WTC11 (cell line): ENCODE data around the gene PCDH9. TPM values are rescaled to one million over a fixed set of nuclear protein-coding genes. Genes with fewer than 3 reads are reported as not detected.

ENCODE experiments used
- ATAC-seq: fragments of 200-7000 bp; cut with Tn5 transposase; 2 replicates; pipeline ENCODE4 v1.10.0; 2021; ENCODE audit warnings: mild to moderate bottlenecking, moderate library complexity
- CTCF ChIA-PET: fragments of 300-600 bp; sonication (Branson Sonifier 250); formaldehyde crosslinking; loops from one replicate; lab custom pipeline; 2021; ENCODE audit warnings: antibody characterized with exemption; lab: Charles Lee
- POLR2A ChIA-PET: fragments of 350-600 bp; sonication (Branson Sonifier 250); formaldehyde crosslinking; loops from one replicate; lab custom pipeline; 2021; ENCODE audit warnings: antibody characterized with exemption; lab: Charles Lee
- DNase-seq: peaks from one replicate; pipeline ENCODE4 v3.0.0; 2021; ENCODE audit warnings: low spot score
- H3K27ac Mint-ChIP-seq: 2 replicates; pipeline ENCODE4 v1.8.0; 2021; ENCODE audit warnings: mixed read lengths
- H3K27me3 Mint-ChIP-seq: 2 replicates; pipeline ENCODE4 v1.8.0; 2021; ENCODE audit warnings: low read depth, mild to moderate bottlenecking, moderate library complexity, mixed read lengths
- H3K36me3 Mint-ChIP-seq: 2 replicates; pipeline ENCODE4 v1.8.0; 2021; ENCODE audit warnings: mixed read lengths
- H3K4me1 Mint-ChIP-seq: 2 replicates; pipeline ENCODE4 v1.8.0; 2022; ENCODE audit warnings: mixed read lengths
- H3K4me3 Mint-ChIP-seq: 2 replicates; pipeline ENCODE4 v1.8.0; 2021; ENCODE audit warnings: mild to moderate bottlenecking, moderate library complexity, mixed read lengths
- H3K9me3 Mint-ChIP-seq: 2 replicates; pipeline ENCODE4 v1.8.0; 2021; ENCODE audit warnings: mixed read lengths
- ATF1 ChIP-seq: sonication (generic); formaldehyde crosslinking; IDR thresholded peaks from 2 replicates; pipeline ENCODE4 v1.8.1; 2023; ENCODE audit warnings: mild to moderate bottlenecking, moderate library complexity, missing genetic modification reagents
- CBFB ChIP-seq: sonication (generic); formaldehyde crosslinking; IDR thresholded peaks from 2 replicates; pipeline ENCODE4 v1.8.1; 2022; ENCODE audit warnings: mild to moderate bottlenecking, low read depth, missing genetic modification reagents
- CREM ChIP-seq: sonication (generic); formaldehyde crosslinking; IDR thresholded peaks from 2 replicates; pipeline ENCODE4 v1.8.1; 2022; ENCODE audit warnings: mild to moderate bottlenecking, missing genetic modification reagents, moderate library complexity
- ESRRA ChIP-seq: sonication (generic); formaldehyde crosslinking; IDR thresholded peaks from 2 replicates; pipeline ENCODE4 v1.8.1; 2022; ENCODE audit warnings: mild to moderate bottlenecking, missing genetic modification reagents, borderline replicate concordance
- MXD4 ChIP-seq: fragments of 250-450 bp; sonication (Bioruptor Pico); IDR thresholded peaks from 2 replicates; pipeline ENCODE4 v1.8.0; 2021; ENCODE audit warnings: mild to moderate bottlenecking, moderate library complexity, borderline replicate concordance
- MYBL2 ChIP-seq: sonication (generic); formaldehyde crosslinking; IDR thresholded peaks from 2 replicates; pipeline ENCODE4 v1.8.1; 2023; ENCODE audit warnings: mild to moderate bottlenecking, moderate library complexity, missing genetic modification reagents
- RELA ChIP-seq: sonication (generic); formaldehyde crosslinking; IDR thresholded peaks from 2 replicates; pipeline ENCODE4 v1.8.1; 2022; ENCODE audit warnings: missing genetic modification reagents, mild to moderate bottlenecking, borderline replicate concordance
- RORB ChIP-seq: fragments of 250-450 bp; sonication (Bioruptor Pico); IDR thresholded peaks from 2 replicates; pipeline ENCODE4 v1.9.0; 2021; ENCODE audit warnings: mild to moderate bottlenecking
- SOX15 ChIP-seq: fragments of 250-450 bp; sonication (Bioruptor Pico); IDR thresholded peaks from 2 replicates; pipeline ENCODE4 v1.9.0; 2021; ENCODE audit warnings: mild to moderate bottlenecking
- TCF7 ChIP-seq: sonication (generic); formaldehyde crosslinking; IDR thresholded peaks from 2 replicates; pipeline ENCODE4 v1.8.0; 2022; ENCODE audit warnings: mild to moderate bottlenecking, low read depth, missing genetic modification reagents, moderate library complexity
- TEAD4 ChIP-seq: sonication (generic); formaldehyde crosslinking; IDR thresholded peaks from 2 replicates; pipeline ENCODE4 v1.8.0; 2022; ENCODE audit warnings: mild to moderate bottlenecking, missing genetic modification reagents
- TP53 ChIP-seq: sonication (generic); formaldehyde crosslinking; IDR thresholded peaks from 2 replicates; pipeline ENCODE4 v1.8.1; 2023; ENCODE audit warnings: mild to moderate bottlenecking, missing genetic modification reagents
- ZNF121 ChIP-seq: sonication (generic); formaldehyde crosslinking; IDR thresholded peaks from 2 replicates; pipeline ENCODE4 v1.8.0; 2023; ENCODE audit warnings: missing genetic modification reagents
- total RNA-seq: library from RNA; stranded (reverse); gene quantifications from 3 replicates; pipeline ENCODE4 v1.2.3, GENCODE V29; 2021
- TF ChIP-seq, protein P1 (sequence below): sonication (generic); formaldehyde crosslinking; IDR thresholded peaks from 2 replicates; pipeline ENCODE4 v1.8.1; 2022; ENCODE audit warnings: mild to moderate bottlenecking, missing genetic modification reagents, moderate library complexity, borderline replicate concordance
- TF ChIP-seq, protein P2 (sequence below): sonication (generic); formaldehyde crosslinking; conservative IDR thresholded peaks from 2 replicates; pipeline ENCODE4 v1.8.1; 2023; ENCODE audit warnings: mild to moderate bottlenecking, low read depth, missing genetic modification reagents, moderate library complexity
- TF ChIP-seq, protein P3 (sequence below): sonication (generic); formaldehyde crosslinking; IDR thresholded peaks from 2 replicates; pipeline ENCODE4 v1.8.0; 2022; ENCODE audit warnings: mild to moderate bottlenecking, missing genetic modification reagents
- TF ChIP-seq, protein P4 (sequence below): fragments of 250-450 bp; sonication (Bioruptor Pico); conservative IDR thresholded peaks from 2 replicates; pipeline ENCODE4 v1.9.0; 2021; ENCODE audit warnings: mild to moderate bottlenecking
- TF ChIP-seq, protein P5 (sequence below): fragments of 250-450 bp; sonication (Bioruptor Pico); IDR thresholded peaks from 2 replicates; pipeline ENCODE4 v1.9.0; 2021; ENCODE audit warnings: mild to moderate bottlenecking
- TF ChIP-seq, protein P6 (sequence below): fragments of 250-450 bp; sonication (Bioruptor Pico); IDR thresholded peaks from 2 replicates; pipeline ENCODE4 v2.1.2; 2022; ENCODE audit warnings: mild to moderate bottlenecking, moderate library complexity
- TF ChIP-seq, protein P7 (sequence below): sonication (generic); formaldehyde crosslinking; IDR thresholded peaks from 2 replicates; pipeline ENCODE4 v1.8.1; 2023; ENCODE audit warnings: mild to moderate bottlenecking, missing genetic modification reagents
- TF ChIP-seq, protein P8 (sequence below): sonication (generic); formaldehyde crosslinking; IDR thresholded peaks from 2 replicates; pipeline ENCODE4 v1.8.1; 2023; ENCODE audit warnings: mild to moderate bottlenecking, missing genetic modification reagents, moderate library complexity
- TF ChIP-seq, protein P9 (sequence below): sonication (generic); formaldehyde crosslinking; IDR thresholded peaks from 2 replicates; pipeline ENCODE4 v1.8.0; 2023; ENCODE audit warnings: missing genetic modification reagents

The PCDH9 gene
- total RNA-seq, 1 experiment from 2014 or later: 0.48 TPM

DNA sequence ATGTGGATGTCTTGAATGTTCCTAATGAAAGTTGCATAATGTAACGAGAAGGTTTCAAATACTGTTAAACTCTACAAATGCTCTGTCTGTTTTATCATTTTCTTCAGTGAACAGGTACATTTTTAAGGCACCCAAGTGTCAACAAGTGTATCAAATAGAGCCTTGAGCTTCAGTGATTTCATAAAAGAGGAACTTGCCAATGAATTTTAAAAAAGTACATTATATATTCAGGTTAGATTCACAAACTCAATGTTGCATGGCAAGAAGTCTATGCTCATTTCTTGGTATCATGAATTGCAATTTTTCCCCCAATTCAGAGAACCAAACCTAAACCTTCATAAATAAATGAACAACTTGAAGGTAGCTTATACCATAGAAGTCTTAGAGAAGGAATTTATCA lies 838.8 kb downstream of the PCDH9 start (continued):
- TF ChIP-seq, protein P1, sequence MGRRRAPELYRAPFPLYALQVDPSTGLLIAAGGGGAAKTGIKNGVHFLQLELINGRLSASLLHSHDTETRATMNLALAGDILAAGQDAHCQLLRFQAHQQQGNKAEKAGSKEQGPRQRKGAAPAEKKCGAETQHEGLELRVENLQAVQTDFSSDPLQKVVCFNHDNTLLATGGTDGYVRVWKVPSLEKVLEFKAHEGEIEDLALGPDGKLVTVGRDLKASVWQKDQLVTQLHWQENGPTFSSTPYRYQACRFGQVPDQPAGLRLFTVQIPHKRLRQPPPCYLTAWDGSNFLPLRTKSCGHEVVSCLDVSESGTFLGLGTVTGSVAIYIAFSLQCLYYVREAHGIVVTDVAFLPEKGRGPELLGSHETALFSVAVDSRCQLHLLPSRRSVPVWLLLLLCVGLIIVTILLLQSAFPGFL (CRISPR knock-in tag): no peak
- TF ChIP-seq TEAD4 (no peak), TCF7 (CRISPR knock-in tag) (no peak)
- TF ChIP-seq, protein P2, sequence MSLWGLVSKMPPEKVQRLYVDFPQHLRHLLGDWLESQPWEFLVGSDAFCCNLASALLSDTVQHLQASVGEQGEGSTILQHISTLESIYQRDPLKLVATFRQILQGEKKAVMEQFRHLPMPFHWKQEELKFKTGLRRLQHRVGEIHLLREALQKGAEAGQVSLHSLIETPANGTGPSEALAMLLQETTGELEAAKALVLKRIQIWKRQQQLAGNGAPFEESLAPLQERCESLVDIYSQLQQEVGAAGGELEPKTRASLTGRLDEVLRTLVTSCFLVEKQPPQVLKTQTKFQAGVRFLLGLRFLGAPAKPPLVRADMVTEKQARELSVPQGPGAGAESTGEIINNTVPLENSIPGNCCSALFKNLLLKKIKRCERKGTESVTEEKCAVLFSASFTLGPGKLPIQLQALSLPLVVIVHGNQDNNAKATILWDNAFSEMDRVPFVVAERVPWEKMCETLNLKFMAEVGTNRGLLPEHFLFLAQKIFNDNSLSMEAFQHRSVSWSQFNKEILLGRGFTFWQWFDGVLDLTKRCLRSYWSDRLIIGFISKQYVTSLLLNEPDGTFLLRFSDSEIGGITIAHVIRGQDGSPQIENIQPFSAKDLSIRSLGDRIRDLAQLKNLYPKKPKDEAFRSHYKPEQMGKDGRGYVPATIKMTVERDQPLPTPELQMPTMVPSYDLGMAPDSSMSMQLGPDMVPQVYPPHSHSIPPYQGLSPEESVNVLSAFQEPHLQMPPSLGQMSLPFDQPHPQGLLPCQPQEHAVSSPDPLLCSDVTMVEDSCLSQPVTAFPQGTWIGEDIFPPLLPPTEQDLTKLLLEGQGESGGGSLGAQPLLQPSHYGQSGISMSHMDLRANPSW: no peak
- TF ChIP-seq, protein P3, sequence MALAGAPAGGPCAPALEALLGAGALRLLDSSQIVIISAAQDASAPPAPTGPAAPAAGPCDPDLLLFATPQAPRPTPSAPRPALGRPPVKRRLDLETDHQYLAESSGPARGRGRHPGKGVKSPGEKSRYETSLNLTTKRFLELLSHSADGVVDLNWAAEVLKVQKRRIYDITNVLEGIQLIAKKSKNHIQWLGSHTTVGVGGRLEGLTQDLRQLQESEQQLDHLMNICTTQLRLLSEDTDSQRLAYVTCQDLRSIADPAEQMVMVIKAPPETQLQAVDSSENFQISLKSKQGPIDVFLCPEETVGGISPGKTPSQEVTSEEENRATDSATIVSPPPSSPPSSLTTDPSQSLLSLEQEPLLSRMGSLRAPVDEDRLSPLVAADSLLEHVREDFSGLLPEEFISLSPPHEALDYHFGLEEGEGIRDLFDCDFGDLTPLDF (CRISPR knock-in tag): no peak
- TF ChIP-seq, all 79 proteins: peak for 0

DNA sequence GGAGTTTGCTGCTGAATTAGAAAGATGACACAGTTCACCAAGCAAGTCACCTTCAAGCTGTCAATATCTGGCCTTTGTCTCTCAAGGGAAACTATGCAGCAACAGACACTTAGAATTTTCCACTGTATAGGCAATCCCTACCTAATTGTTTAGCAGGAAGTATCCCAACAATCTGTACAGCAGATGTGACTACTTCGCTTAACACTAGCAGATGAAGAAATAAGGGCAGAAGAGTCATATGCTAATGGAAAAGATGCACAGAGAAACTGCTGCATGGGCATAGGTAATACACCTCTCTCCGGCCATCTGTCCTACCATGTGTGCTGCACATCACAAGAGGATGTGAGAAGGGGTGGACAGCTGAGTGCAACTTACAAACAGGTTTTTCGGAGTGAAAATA lies 851.2 kb downstream of the PCDH9 start:
- Mint-ChIP-seq H3K27ac (no peak overlapping the region), H3K36me3 (0 out of 2 replicates have a peak, but pooled peaks cover 2% of the 10 kb centered on the region), H3K27me3 (no peaks in the 10 kb centered on the region), H3K9me3 (peaks cover 3% of the 10 kb centered on the region; the same call in 1 of the 2 replicates)
- ATAC-seq: no peak
- TF ChIP-seq ZNF121 (CRISPR knock-in tag) (no peak), TEAD4 (no peak), TP53 (CRISPR knock-in tag) (no peak)
- TF ChIP-seq, protein P4, sequence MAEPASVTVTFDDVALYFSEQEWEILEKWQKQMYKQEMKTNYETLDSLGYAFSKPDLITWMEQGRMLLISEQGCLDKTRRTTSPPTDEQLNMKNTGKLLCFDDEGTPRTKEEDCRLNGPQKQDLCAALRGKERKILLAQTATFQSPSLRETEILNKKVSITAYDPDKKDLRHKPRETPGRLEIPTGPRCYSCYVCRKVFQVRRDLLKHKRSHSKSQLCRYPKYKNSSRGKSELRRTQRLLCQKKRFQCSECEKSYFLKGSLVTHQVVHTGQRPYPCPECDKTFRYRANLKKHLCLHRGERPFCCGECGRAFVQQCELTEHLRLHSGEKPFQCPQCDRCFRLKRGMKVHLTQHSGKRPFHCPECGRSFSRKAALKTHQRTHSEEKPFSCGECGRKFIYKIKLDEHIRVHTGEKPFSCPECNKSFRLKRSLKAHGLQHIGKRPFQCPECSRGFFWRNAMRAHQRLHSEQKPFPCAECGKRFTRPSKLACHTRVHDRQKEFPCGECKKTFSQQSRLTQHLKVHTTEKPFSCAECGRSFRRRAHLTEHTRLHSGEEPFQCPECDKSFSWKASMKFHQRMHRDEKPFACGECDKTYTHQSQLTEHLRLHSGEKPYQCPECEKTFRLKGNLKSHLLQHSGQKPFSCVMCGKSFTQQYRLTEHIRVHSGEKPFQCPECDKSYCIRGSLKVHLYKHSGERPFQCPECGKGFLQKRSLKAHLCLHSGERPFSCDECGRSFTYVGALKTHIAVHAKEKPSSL (CRISPR knock-in tag): no peak
- TF ChIP-seq, protein P5, sequence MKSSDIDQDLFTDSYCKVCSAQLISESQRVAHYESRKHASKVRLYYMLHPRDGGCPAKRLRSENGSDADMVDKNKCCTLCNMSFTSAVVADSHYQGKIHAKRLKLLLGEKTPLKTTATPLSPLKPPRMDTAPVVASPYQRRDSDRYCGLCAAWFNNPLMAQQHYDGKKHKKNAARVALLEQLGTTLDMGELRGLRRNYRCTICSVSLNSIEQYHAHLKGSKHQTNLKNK (CRISPR knock-in tag): no peak
- TF ChIP-seq, all 79 proteins: peak for 0
- CTCF ChIA-PET: no interaction called here
- Mint-ChIP-seq H3K4me3 (no peak overlapping the region), H3K4me1 (no peaks in the 10 kb centered on the region)
- POLR2A ChIA-PET: no interaction called here
- no peak for DNase-seq

DNA sequence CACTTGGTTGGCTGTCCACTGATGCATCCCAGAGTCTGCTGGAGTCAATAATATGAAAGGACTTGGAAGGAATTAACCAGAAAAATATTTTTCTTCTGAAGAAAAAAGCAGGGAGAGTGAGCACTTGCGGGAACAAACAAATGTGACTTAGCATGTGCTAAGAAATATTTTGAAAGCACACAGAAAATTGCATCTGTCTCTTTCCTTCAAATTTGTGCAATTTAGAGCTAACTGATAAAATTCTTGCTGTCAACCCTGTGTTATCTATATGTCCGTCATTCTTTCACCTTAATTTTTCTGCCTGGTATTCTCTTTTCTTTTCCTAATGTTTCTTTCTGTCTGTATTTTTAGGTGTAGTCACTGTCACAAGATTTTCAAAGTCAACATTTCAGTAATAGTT lies 852.6 kb downstream of the PCDH9 start:
- no peaks in the 10 kb centered on the region for H3K27me3 Mint-ChIP-seq
- CTCF ChIA-PET: no interaction called here
- 0 out of 2 replicates have a peak, but pooled peaks cover under 1% of the 10 kb centered on the region for H3K4me1 Mint-ChIP-seq
- H3K27ac Mint-ChIP-seq: no peak overlapping the region
- 0 out of 2 replicates have a peak, but pooled peaks cover 2% of the 10 kb centered on the region for H3K36me3 Mint-ChIP-seq
- ATAC-seq (no peak), DNase-seq (no peak)
- POLR2A ChIA-PET: no interaction called here
- peaks cover 3% of the 10 kb centered on the region; the same call in 1 of the 2 replicates for H3K9me3 Mint-ChIP-seq
- no peak overlapping the region for H3K4me3 Mint-ChIP-seq
- TF ChIP-seq MXD4 (CRISPR knock-in tag) (no peak), CREM (CRISPR knock-in tag) (no peak), SOX15 (CRISPR knock-in tag) (no peak), RELA (no peak), ATF1 (no peak), MYBL2 (CRISPR knock-in tag) (no peak), TEAD4 (no peak), CBFB (CRISPR knock-in tag) (no peak), TCF7 (CRISPR knock-in tag) (no peak), RORB (CRISPR knock-in tag) (no peak), ESRRA (CRISPR knock-in tag) (no peak)
- TF ChIP-seq, protein P6, sequence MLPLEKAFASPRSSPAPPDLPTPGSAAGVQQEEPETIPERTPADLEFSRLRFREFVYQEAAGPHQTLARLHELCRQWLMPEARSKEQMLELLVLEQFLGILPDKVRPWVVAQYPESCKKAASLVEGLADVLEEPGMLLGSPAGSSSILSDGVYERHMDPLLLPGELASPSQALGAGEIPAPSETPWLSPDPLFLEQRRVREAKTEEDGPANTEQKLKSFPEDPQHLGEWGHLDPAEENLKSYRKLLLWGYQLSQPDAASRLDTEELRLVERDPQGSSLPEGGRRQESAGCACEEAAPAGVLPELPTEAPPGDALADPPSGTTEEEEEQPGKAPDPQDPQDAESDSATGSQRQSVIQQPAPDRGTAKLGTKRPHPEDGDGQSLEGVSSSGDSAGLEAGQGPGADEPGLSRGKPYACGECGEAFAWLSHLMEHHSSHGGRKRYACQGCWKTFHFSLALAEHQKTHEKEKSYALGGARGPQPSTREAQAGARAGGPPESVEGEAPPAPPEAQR: no peak
- TF ChIP-seq, protein P7, sequence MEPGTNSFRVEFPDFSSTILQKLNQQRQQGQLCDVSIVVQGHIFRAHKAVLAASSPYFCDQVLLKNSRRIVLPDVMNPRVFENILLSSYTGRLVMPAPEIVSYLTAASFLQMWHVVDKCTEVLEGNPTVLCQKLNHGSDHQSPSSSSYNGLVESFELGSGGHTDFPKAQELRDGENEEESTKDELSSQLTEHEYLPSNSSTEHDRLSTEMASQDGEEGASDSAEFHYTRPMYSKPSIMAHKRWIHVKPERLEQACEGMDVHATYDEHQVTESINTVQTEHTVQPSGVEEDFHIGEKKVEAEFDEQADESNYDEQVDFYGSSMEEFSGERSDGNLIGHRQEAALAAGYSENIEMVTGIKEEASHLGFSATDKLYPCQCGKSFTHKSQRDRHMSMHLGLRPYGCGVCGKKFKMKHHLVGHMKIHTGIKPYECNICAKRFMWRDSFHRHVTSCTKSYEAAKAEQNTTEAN (CRISPR knock-in tag): no peak
- TF ChIP-seq, protein P8, sequence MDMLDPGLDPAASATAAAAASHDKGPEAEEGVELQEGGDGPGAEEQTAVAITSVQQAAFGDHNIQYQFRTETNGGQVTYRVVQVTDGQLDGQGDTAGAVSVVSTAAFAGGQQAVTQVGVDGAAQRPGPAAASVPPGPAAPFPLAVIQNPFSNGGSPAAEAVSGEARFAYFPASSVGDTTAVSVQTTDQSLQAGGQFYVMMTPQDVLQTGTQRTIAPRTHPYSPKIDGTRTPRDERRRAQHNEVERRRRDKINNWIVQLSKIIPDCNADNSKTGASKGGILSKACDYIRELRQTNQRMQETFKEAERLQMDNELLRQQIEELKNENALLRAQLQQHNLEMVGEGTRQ: no peak
- TF ChIP-seq, protein P9, sequence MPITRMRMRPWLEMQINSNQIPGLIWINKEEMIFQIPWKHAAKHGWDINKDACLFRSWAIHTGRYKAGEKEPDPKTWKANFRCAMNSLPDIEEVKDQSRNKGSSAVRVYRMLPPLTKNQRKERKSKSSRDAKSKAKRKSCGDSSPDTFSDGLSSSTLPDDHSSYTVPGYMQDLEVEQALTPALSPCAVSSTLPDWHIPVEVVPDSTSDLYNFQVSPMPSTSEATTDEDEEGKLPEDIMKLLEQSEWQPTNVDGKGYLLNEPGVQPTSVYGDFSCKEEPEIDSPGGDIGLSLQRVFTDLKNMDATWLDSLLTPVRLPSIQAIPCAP (CRISPR knock-in tag): no peak
